MM.1S (cell line): ENCODE results near the gene PLSCR2.

Source experiments
- DNase-seq: peaks from one replicate; pipeline ENCODE4 v3.0.0-alpha.2; 2015
- H2AFZ ChIP-seq: fragments of 300-600 bp; sonication (generic); 2 replicates; pipeline ENCODE4 v1.6.0; 2016; ENCODE audit warnings: antibody characterized with exemption, low read length
- H3F3A ChIP-seq: fragments of 300-600 bp; sonication (generic); 2 replicates; pipeline ENCODE4 v1.6.1; 2016; ENCODE audit warnings: mild to moderate bottlenecking, antibody characterized with exemption, low read length, moderate library complexity, mixed read lengths; ENCODE audit not compliant: insufficient read depth
- H3K27ac ChIP-seq: fragments of 300-600 bp; sonication (generic); 2 replicates; pipeline ENCODE4 v1.5.1; 2016; ENCODE audit warnings: mild to moderate bottlenecking, low read length
- H3K27me3 ChIP-seq: fragments of 300-600 bp; sonication (generic); replicated peaks from 2 replicates; pipeline ENCODE4 v1.6.0; 2016; ENCODE audit warnings: low read length; ENCODE audit not compliant: insufficient read depth
- H3K36me3 ChIP-seq: fragments of 300-600 bp; sonication (generic); replicated peaks from 2 replicates; pipeline ENCODE4 v1.6.1; 2016; ENCODE audit warnings: mild to moderate bottlenecking, low read length, mixed read lengths; ENCODE audit not compliant: insufficient read depth
- H3K4me1 ChIP-seq: fragments of 300-600 bp; sonication (generic); 2 replicates; pipeline ENCODE4 v1.6.1; 2016; ENCODE audit warnings: low read length, mixed read lengths
- H3K4me2 ChIP-seq: fragments of 300-600 bp; sonication (generic); 2 replicates; pipeline ENCODE4 v1.6.0; 2016; ENCODE audit warnings: low read depth, low read length
- H3K4me3 ChIP-seq: fragments of 300-600 bp; sonication (generic); 2 replicates; pipeline ENCODE4 v1.5.1; 2016; ENCODE audit warnings: low read length, mixed read lengths
- H3K79me2 ChIP-seq: fragments of 300-600 bp; sonication (generic); 2 replicates; pipeline ENCODE4 v1.6.1; 2016; ENCODE audit warnings: mixed run types, low read length, mixed read lengths
- H3K9ac ChIP-seq: fragments of 300-600 bp; sonication (generic); 2 replicates; pipeline ENCODE4 v1.6.1; 2016; ENCODE audit warnings: low read length, mixed read lengths
- H3K9me2 ChIP-seq: fragments of 300-600 bp; sonication (generic); replicated peaks from 2 replicates; pipeline ENCODE4 v1.6.1; 2016; ENCODE audit warnings: mild to moderate bottlenecking, low read length, mixed read lengths; ENCODE audit not compliant: insufficient read depth
- H3K9me3 ChIP-seq: fragments of 300-600 bp; sonication (generic); replicated peaks from 2 replicates; pipeline ENCODE4 v1.6.1; 2016; ENCODE audit warnings: mild to moderate bottlenecking, low read length, mixed read lengths; ENCODE audit not compliant: insufficient read depth
- H4K20me1 ChIP-seq: fragments of 300-600 bp; sonication (generic); 2 replicates; pipeline ENCODE4 v1.6.1; 2016; ENCODE audit warnings: mild to moderate bottlenecking, low read length, moderate library complexity, mixed read lengths; ENCODE audit not compliant: insufficient read depth
- CTCF ChIP-seq: fragments of 300-600 bp; sonication (generic); IDR thresholded peaks from 2 replicates; pipeline ENCODE4 v1.5.1; 2016; ENCODE audit warnings: antibody characterized with exemption, low read length, mixed read lengths
- EZH2 ChIP-seq: fragments of 300-600 bp; sonication (generic); optimal IDR thresholded peaks from 2 replicates; pipeline ENCODE3; 2017; ENCODE audit warnings: low read depth, mild to moderate bottlenecking, antibody characterized with exemption, low read length, mixed read lengths
- EZH2phosphoT487 ChIP-seq: fragments of 300-600 bp; sonication (generic); IDR thresholded peaks from 2 replicates; pipeline ENCODE4 v1.6.1; 2018; ENCODE audit warnings: antibody characterized with exemption, low read length

Gene PLSCR2

GRCh38 chr3:146431240-146431639, 38.1 kb downstream of the PLSCR2 start:
- no peaks in the 10 kb centered on the region for H3K79me2 ChIP-seq
- no peak for DNase-seq

GRCh38 chr3:146425341-146425740, 44.0 kb downstream of the PLSCR2 start:
- H3K79me2 ChIP-seq = no peaks in the 10 kb centered on the region
- H2AFZ ChIP-seq = no peak overlapping the region
- TF ChIP-seq EZH2 (no peak), EZH2phosphoT487 (no peak), CTCF (no peak)
- H4K20me1 ChIP-seq = no peaks in the 10 kb centered on the region
- no peak overlapping the region for H3K27ac ChIP-seq
- H3F3A ChIP-seq = no peaks in the 10 kb centered on the region
- no peaks in the 10 kb centered on the region for H3K9me2 ChIP-seq
- no peak overlapping the region for H3K4me3 ChIP-seq
- H3K36me3 ChIP-seq = no peaks in the 10 kb centered on the region
- H3K9me3 ChIP-seq = no peaks in the 10 kb centered on the region
- no peak overlapping the region for H3K4me2 ChIP-seq
- H3K9ac ChIP-seq = no peak overlapping the region
- DNase-seq = no peak
- no peaks in the 10 kb centered on the region for H3K4me1 ChIP-seq
- no peaks in the 10 kb centered on the region for H3K27me3 ChIP-seq

More at GRCh38 chr3:146431240-146431639, 38.1 kb downstream of the PLSCR2 start:
- H3K9me2 ChIP-seq = no peaks in the 10 kb centered on the region
- TF ChIP-seq EZH2 (no peak), EZH2phosphoT487 (no peak)
- no peak overlapping the region for H3K4me2 ChIP-seq
- no peaks in the 10 kb centered on the region for H3F3A ChIP-seq
- no peaks in the 10 kb centered on the region for H3K36me3 ChIP-seq
- H3K4me3 ChIP-seq = no peak overlapping the region
- H3K27me3 ChIP-seq = no peaks in the 10 kb centered on the region
- H2AFZ ChIP-seq = no peak overlapping the region
- no peaks in the 10 kb centered on the region for H3K9me3 ChIP-seq
- H4K20me1 ChIP-seq = no peaks in the 10 kb centered on the region
- H3K4me1 ChIP-seq = no peaks in the 10 kb centered on the region
- no peak overlapping the region for H3K27ac ChIP-seq
- no peak overlapping the region for H3K9ac ChIP-seq

- no peak overlapping the region for H3K4me3 ChIP-seq
- no peaks in the 10 kb centered on the region for H3K9me2 ChIP-seq
- no peak overlapping the region for H3K9ac ChIP-seq
- no peaks in the 10 kb centered on the region for H3K79me2 ChIP-seq
- H2AFZ ChIP-seq = no peak overlapping the region
- no peaks in the 10 kb centered on the region for H4K20me1 ChIP-seq
- H3K9me3 ChIP-seq = no peaks in the 10 kb centered on the region
- no peak for DNase-seq
- TF ChIP-seq EZH2phosphoT487 (no peak), EZH2 (no peak), CTCF (no peak)
- H3K27ac ChIP-seq = no peak overlapping the region
- no peaks in the 10 kb centered on the region for H3K4me1 ChIP-seq
- H3K4me2 ChIP-seq = no peak overlapping the region
- H3K27me3 ChIP-seq = no peaks in the 10 kb centered on the region
- H3K36me3 ChIP-seq = no peaks in the 10 kb centered on the region
- no peaks in the 10 kb centered on the region for H3F3A ChIP-seq
These were observed 47.3 kb downstream of the PLSCR2 start for GRCh38 chr3:146421819-146422759.

GRCh38 chr3:146416366-146416765, 53.0 kb downstream of the PLSCR2 start:
- DNase-seq = no peak
- H3K9me3 ChIP-seq = no peaks in the 10 kb centered on the region

More at GRCh38 chr3:146416366-146416765, 53.0 kb downstream of the PLSCR2 start:
- no peak overlapping the region for H3K4me2 ChIP-seq
- no peaks in the 10 kb centered on the region for H3K4me1 ChIP-seq
- H3K9ac ChIP-seq = no peak overlapping the region
- no peak overlapping the region for H3K4me3 ChIP-seq
- no peaks in the 10 kb centered on the region for H3K36me3 ChIP-seq
- no peak overlapping the region for H2AFZ ChIP-seq
- no peaks in the 10 kb centered on the region for H3K79me2 ChIP-seq
- no peaks in the 10 kb centered on the region for H3K27me3 ChIP-seq
- H3F3A ChIP-seq = no peaks in the 10 kb centered on the region
- no peak overlapping the region for H3K27ac ChIP-seq
- no peaks in the 10 kb centered on the region for H4K20me1 ChIP-seq
- no peaks in the 10 kb centered on the region; the same call in 1 of the 2 replicates for H3K9me2 ChIP-seq
- TF ChIP-seq EZH2phosphoT487 = no peak
- no peak for TF ChIP-seq EZH2
- no peak for TF ChIP-seq CTCF
